ENCODE measurements around the gene DDX60. TPM values are rescaled to one million over a fixed set of nuclear protein-coding genes. Genes with fewer than 3 reads are reported as not detected.

Gene DDX60
- total RNA-seq, 1 experiment from 2014 or later = 10.1 TPM

DNA sequence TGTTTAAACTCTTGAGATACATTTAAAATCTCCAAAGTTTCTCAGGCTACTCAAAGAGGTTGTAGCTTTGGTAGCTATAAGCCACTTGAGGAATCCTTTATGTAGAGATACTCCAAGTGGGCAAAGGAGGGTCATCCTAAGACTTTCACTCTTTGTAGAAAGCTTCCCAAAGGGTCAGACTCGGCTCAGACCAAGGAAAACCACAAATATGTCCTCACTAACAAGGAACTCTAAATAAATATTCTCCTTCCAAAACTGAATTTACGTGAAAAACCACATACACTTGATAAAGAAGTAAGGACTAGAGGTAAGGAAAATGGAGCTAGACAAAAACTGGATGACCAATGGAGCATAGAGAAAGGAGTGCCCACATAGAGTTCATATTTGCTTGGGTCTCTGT lies 41.7 kb upstream of the DDX60 start:
- intact Hi-C loops (cut with micrococcal nuclease; ENCODE audit: unreplicated experiment) = no loop called here
- in situ Hi-C loops (cut with HindIII; ENCODE audit: low pct_unique_long_range_greater_than_20kb, low sequenced_read_pairs) = no loop called here

DNA sequence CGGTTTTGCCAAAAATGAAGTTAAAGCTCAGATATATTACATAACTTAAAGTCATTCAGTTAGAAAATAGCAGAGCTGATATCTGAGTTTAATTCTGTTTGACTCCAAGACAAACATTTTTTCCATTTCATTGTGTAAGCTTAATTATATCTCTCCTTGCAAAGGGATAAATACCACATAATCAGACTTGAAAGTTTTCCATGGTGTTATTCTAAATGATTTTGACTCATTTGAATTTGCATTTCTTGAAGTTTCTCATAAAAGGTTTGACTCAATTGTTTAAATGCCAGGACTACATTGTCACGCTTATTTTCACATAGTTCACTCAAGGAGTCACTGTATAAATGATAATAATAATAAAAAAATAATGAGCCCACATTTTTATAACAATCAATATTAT lies 39.4 kb upstream of the DDX60 start:
- Histone ChIP-seq H3K4me1 (ENCODE audit: control insufficient read depth, insufficient read depth, low read length) (no peaks in the 10 kb centered on the region), H3K27me3 (ENCODE audit: control insufficient read depth, insufficient read depth, low read length) (no peaks in the 10 kb centered on the region), H3K9me3 (ENCODE audit: control insufficient read depth, insufficient read depth, low read depth, low read length) (no peaks in the 10 kb centered on the region), H3K27ac (ENCODE audit: low read length) (no peak overlapping the region), H3K4me3 (ENCODE audit: low read depth in 2 of 2, low read length in 2 of 2) (no peak overlapping the region), H3K36me3 (ENCODE audit: control insufficient read depth, insufficient read depth, low read length) (no peaks in the 10 kb centered on the region)
- TF ChIP-seq SIN3A (IDR thresholded peaks at IDR 0.05; ENCODE audit: borderline replicate concordance, insufficient read depth, low read depth, low read length) = no peak
- TF ChIP-seq POLR2AphosphoS5 (IDR thresholded peaks at IDR 0.05; ENCODE audit: low read depth, low read length) = no peak
- intact Hi-C loops (cut with micrococcal nuclease; ENCODE audit: unreplicated experiment) (no loop called here), in situ Hi-C loops (cut with HindIII; ENCODE audit: low pct_unique_long_range_greater_than_20kb, low sequenced_read_pairs) (no loop called here)
- POLR2A ChIA-PET = no interaction called here
- ATAC-seq = no peak
- no peak for DNase-seq (ENCODE audit: low read depth, low spot score)
- CTCF ChIA-PET = no interaction called here
- BruUV-seq (replicated peaks) = no TSS peak

More for the DNA sequence above, 41.7 kb upstream of the DDX60 start:
- H3K27ac ChIP-seq (ENCODE audit: low read length) = no peak overlapping the region
- TF ChIP-seq SIN3A (IDR thresholded peaks at IDR 0.05; ENCODE audit: borderline replicate concordance, insufficient read depth, low read depth, low read length) = no peak
- ATAC-seq = no peak
- no peaks in the 10 kb centered on the region for H3K27me3 ChIP-seq (ENCODE audit: control insufficient read depth, insufficient read depth, low read length)
- CTCF ChIA-PET = no interaction called here
- no TSS peak for BruUV-seq (replicated peaks)
- no peak overlapping the region for H3K4me3 ChIP-seq (ENCODE audit: low read depth in 2 of 2, low read length in 2 of 2)
- POLR2A ChIA-PET = no interaction called here
- no peaks in the 10 kb centered on the region for H3K36me3 ChIP-seq (ENCODE audit: control insufficient read depth, insufficient read depth, low read length)
- no peak for DNase-seq (ENCODE audit: low read depth, low spot score)
- H3K4me1 ChIP-seq (ENCODE audit: control insufficient read depth, insufficient read depth, low read length) = no peaks in the 10 kb centered on the region
- H3K9me3 ChIP-seq (ENCODE audit: control insufficient read depth, insufficient read depth, low read depth, low read length) = no peaks in the 10 kb centered on the region

DNA sequence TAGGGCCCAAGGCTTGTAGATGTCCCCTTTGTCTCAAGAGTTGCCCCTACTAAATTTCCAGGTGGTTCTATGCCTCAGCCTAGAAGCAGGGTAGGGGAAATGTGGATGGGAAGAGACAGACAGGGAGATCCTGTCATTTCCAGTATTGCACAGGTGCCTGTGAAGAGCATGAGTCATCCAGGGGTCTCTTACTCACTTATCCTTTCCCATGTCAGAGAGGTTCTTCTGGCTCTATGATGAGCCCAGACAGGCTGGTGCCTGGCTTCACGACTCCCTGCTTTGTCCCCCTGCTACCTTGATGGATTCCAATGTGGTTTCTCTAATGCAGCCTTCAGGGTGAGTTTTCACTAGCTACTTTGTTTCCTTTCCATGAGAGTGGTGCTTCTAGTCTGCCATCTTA lies 35.2 kb upstream of the DDX60 start:
- no peak for TF ChIP-seq TCF7L2 (IDR thresholded peaks at IDR 0.05; ENCODE audit: low read depth, low read length)
- TF ChIP-seq, protein P1, sequence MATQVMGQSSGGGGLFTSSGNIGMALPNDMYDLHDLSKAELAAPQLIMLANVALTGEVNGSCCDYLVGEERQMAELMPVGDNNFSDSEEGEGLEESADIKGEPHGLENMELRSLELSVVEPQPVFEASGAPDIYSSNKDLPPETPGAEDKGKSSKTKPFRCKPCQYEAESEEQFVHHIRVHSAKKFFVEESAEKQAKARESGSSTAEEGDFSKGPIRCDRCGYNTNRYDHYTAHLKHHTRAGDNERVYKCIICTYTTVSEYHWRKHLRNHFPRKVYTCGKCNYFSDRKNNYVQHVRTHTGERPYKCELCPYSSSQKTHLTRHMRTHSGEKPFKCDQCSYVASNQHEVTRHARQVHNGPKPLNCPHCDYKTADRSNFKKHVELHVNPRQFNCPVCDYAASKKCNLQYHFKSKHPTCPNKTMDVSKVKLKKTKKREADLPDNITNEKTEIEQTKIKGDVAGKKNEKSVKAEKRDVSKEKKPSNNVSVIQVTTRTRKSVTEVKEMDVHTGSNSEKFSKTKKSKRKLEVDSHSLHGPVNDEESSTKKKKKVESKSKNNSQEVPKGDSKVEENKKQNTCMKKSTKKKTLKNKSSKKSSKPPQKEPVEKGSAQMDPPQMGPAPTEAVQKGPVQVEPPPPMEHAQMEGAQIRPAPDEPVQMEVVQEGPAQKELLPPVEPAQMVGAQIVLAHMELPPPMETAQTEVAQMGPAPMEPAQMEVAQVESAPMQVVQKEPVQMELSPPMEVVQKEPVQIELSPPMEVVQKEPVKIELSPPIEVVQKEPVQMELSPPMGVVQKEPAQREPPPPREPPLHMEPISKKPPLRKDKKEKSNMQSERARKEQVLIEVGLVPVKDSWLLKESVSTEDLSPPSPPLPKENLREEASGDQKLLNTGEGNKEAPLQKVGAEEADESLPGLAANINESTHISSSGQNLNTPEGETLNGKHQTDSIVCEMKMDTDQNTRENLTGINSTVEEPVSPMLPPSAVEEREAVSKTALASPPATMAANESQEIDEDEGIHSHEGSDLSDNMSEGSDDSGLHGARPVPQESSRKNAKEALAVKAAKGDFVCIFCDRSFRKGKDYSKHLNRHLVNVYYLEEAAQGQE (IDR thresholded peaks at IDR 0.05; ENCODE audit: insufficient read depth in 1 of 2, low read depth in 2 of 2, low read length in 1 of 2) = no peak
- no peak for TF ChIP-seq SIN3A (IDR thresholded peaks at IDR 0.05; ENCODE audit: borderline replicate concordance, insufficient read depth, low read depth, low read length)
- no peak for TF ChIP-seq POLR2AphosphoS5 (IDR thresholded peaks at IDR 0.05; ENCODE audit: low read depth, low read length)
- TF ChIP-seq, protein P2, sequence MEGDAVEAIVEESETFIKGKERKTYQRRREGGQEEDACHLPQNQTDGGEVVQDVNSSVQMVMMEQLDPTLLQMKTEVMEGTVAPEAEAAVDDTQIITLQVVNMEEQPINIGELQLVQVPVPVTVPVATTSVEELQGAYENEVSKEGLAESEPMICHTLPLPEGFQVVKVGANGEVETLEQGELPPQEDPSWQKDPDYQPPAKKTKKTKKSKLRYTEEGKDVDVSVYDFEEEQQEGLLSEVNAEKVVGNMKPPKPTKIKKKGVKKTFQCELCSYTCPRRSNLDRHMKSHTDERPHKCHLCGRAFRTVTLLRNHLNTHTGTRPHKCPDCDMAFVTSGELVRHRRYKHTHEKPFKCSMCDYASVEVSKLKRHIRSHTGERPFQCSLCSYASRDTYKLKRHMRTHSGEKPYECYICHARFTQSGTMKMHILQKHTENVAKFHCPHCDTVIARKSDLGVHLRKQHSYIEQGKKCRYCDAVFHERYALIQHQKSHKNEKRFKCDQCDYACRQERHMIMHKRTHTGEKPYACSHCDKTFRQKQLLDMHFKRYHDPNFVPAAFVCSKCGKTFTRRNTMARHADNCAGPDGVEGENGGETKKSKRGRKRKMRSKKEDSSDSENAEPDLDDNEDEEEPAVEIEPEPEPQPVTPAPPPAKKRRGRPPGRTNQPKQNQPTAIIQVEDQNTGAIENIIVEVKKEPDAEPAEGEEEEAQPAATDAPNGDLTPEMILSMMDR (IDR thresholded peaks at IDR 0.05) = no peak
- POLR2A ChIA-PET = no interaction called here
- H3K9me3 ChIP-seq (ENCODE audit: control insufficient read depth, insufficient read depth, low read depth, low read length) = no peaks in the 10 kb centered on the region
- no peaks in the 10 kb centered on the region for H3K27me3 ChIP-seq (ENCODE audit: control insufficient read depth, insufficient read depth, low read length)
- no peak overlapping the region for H3K27ac ChIP-seq (ENCODE audit: low read length)
- in situ Hi-C loops (cut with HindIII; ENCODE audit: low pct_unique_long_range_greater_than_20kb, low sequenced_read_pairs) = no loop called here
- intact Hi-C loops (cut with micrococcal nuclease; ENCODE audit: unreplicated experiment) = no loop called here
- no peaks in the 10 kb centered on the region for H3K4me1 ChIP-seq (ENCODE audit: control insufficient read depth, insufficient read depth, low read length)
- no peaks in the 10 kb centered on the region for H3K36me3 ChIP-seq (ENCODE audit: control insufficient read depth, insufficient read depth, low read length)
- ATAC-seq = no peak
- no peak for DNase-seq (ENCODE audit: low read depth, low spot score)
- no TSS peak for BruUV-seq (replicated peaks)
- H3K4me3 ChIP-seq (ENCODE audit: low read depth in 2 of 2, low read length in 2 of 2) = no peak overlapping the region
- CTCF ChIA-PET = no interaction called here
